ENCODE data around the gene MVP.

The MVP gene

DNA sequence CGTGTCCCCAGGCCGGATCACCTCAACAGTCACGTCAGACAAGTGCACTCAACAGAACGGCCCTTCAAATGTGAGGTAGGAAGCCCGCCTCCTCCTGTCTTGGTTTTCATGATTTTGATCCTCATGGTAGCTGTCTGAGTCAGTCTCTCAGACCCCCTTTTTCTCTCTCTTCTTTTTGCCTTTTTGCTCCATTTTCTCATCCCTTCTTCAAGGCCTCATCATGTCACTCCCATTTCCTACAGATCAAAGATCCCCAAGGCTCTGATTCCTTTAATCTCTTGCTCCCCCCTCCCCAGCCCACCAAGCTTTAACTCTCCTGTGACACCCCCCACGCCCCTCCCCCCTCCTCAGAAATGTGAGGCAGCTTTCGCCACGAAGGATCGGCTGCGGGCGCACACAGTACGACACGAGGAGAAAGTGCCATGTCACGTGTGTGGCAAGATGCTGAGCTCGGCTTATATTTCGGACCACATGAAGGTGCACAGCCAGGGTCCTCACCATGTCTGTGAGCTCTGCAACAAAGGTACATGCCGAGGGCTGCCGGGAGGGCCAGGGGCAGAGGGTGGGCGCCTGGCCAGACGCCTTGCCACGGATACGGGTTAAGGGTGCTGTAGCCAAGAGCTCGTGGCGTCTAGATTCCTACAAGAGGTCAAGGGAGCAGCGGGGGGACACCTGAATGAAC, 11.9 kb upstream of the MVP start:
- no peak for TF ChIP-seq ZNF274 (IDR thresholded peaks at IDR 0.05; ENCODE audit: low read depth, low read length)
- peak overlapping the region; percentile 77 for H3K4me3 ChIP-seq (ENCODE audit: low read length)

GRCh38 chr16:29809031-29809747, 11.1 kb upstream of the MVP start:
- peak overlapping the region; percentile 77 for H3K4me3 ChIP-seq (ENCODE audit: low read length)

DNA sequence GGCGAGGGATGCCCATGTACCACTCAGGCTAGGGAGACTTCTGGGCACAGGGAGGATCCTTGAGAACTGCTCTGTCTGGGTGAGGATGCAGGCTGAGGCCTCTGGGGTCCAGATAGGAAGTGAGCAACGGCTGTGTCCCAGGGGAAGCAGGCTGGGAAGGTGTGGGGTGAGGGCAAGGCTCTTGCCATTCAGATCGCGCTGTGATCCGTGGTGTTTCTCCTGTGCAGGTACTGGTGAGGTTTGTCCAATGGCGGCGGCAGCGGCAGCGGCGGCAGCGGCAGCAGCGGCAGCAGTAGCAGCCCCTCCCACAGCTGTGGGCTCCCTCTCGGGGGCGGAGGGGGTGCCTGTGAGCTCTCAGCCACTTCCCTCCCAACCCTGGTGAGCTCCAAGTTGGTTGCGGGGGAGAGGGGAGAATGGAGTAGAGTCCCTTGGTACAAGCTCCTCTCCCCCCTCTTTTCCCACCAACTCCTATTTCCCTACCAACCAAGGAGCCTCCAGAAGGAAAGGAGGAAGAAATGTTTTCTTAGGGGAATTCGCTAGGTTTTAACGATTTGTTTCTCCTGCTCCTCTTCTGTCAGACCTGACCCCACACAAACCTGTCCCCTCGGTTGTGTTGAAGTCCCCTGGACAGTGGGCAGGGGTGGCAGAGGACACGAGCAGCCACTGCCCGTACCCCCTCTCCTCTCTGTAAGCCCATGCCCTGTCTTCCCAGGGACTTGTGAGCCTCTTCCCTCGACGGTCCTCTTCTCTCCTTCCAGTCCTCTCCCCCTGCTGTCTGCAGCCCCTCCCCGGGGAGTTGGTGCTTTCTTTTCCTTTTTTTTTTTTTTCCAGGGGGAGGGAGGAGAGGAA, 10.2 kb upstream of the MVP start:
- TF ChIP-seq ZNF274 (IDR thresholded peaks at IDR 0.05; ENCODE audit: low read depth, low read length) = no peak
- no peak overlapping the region for H3K4me3 ChIP-seq (ENCODE audit: low read length)

More at GRCh38 chr16:29809031-29809747, 11.1 kb upstream of the MVP start:
- TF ChIP-seq ZNF274 (IDR thresholded peaks at IDR 0.05; ENCODE audit: low read depth, low read length) = no peak

GRCh38 chr16:29810699-29811169, 9.5 kb upstream of the MVP start:
- peak overlapping the region; percentile 3; the same call in 1 of the 2 replicates for H3K4me3 ChIP-seq (ENCODE audit: low read length)
- TF ChIP-seq ZNF274 (IDR thresholded peaks at IDR 0.05; ENCODE audit: low read depth, low read length) = no peak

- peak overlapping the region; percentile 46; the same call in 1 of the 2 replicates for H3K4me3 ChIP-seq (ENCODE audit: low read length)
- no peak for TF ChIP-seq ZNF274 (IDR thresholded peaks at IDR 0.05; ENCODE audit: low read depth, low read length)
Observed at GRCh38 chr16:29811170-29811895, 8.9 kb upstream of the MVP start.

- no peak for TF ChIP-seq ZNF274 (IDR thresholded peaks at IDR 0.05; ENCODE audit: low read depth, low read length)
- H3K4me3 ChIP-seq (ENCODE audit: low read length) = peak within 1 kb of the TSS; percentile 46; the same call in 1 of the 2 replicates
Observed at GRCh38 chr16:29811896-29812665, 8.2 kb upstream of the MVP start, which contains the start of gene PRRT2. Gene PRRT2 (plus strand): TSS chr16:29812193. CDS start chr16:29813055, 862 bp downstream.

GRCh38 chr16:29812754-29813643, 7.3 kb upstream of the MVP start:
- no peak for TF ChIP-seq ZNF274 (IDR thresholded peaks at IDR 0.05; ENCODE audit: low read depth, low read length)
- no peak overlapping the region for H3K4me3 ChIP-seq (ENCODE audit: low read length)

DNA sequence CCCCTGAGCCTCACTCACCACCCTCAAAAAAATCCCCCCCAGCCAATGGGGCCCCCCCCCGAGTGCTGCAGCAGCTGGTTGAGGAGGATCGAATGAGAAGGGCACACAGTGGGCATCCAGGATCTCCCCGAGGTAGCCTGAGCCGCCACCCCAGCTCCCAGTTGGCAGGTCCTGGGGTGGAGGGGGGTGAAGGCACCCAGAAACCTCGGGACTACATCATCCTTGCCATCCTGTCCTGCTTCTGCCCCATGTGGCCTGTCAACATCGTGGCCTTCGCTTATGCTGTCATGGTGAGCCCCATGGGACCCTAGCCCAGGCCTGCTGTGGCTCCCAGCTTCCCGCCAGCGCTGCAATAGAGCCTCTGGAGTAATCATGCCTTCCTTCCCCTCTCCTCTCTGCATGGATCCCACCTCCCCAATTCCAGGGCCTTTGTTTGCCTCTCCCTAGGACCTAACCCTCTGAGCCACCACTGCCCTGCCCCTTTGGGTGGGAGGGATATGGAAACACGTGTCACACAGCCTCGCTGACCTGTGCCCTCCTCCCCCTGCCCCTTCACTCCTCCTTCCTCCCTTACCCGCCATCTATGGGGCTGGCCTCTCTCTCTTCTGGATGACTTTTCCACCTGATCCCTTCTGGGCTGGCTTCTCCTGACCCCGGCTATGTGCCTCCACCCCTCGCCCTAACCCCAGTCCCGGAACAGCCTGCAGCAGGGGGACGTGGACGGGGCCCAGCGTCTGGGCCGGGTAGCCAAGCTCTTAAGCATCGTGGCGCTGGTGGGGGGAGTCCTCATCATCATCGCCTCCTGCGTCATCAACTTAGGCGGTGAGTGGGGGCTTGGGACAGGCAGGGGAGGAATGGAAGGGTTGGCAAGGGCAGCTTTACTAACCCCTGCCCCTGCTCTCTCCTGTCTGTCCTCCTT, 6.4 kb upstream of the MVP start:
- no peak overlapping the region for H3K4me3 ChIP-seq (ENCODE audit: low read length)
- no peak for TF ChIP-seq ZNF274 (IDR thresholded peaks at IDR 0.05; ENCODE audit: low read depth, low read length)

DNA sequence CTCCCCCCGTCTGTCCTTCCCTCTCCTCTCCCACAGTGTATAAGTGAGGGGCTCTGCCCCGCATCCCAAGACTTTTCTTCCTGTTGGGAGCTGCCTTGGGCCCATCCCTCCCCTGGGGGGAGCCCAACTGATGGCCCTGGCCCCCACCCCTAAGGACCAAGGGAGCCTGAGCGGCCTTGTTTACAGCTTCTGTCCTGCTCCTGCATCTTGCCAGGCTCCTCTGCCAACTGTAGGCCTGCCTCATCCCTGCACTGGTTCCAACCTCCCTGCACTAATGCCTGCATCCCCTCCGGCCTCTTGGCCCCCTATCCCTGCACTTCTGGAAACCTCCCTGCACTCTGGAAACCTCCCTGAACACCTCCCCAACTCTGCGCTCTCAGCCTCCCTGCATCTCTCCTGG, 5.7 kb upstream of the MVP start:
- no peak for TF ChIP-seq ZNF274 (IDR thresholded peaks at IDR 0.05; ENCODE audit: low read depth, low read length)
- no peak overlapping the region for H3K4me3 ChIP-seq (ENCODE audit: low read length)

GRCh38 chr16:29815032-29815721, 5.1 kb upstream of the MVP start:
- peak overlapping the region; percentile 39; the same call in 1 of the 2 replicates for H3K4me3 ChIP-seq (ENCODE audit: low read length)
- TF ChIP-seq ZNF274 (IDR thresholded peaks at IDR 0.05; ENCODE audit: low read depth, low read length) = no peak
